Measurements from ENCODE around the gene NRXN3. TPM values are rescaled to one million over a fixed set of nuclear protein-coding genes. Genes with fewer than 3 reads are reported as not detected.

NRXN3 gene
- polyA plus RNA-seq, 1 donor from 2014 or later: not detected

GRCh38 chr14:79325557-79325956 lies 1155.4 kb downstream of the NRXN3 start:
- Mint-ChIP-seq H3K4me1 (no peaks in the 10 kb centered on the region), H3K27me3 (no peaks in the 10 kb centered on the region), H3K9me3 (peaks cover 0 to 5% (median 2%) of the 10 kb centered on the region in 3 donors), H3K36me3 (no peaks in the 10 kb centered on the region), H3K4me3 (no peak overlapping the region), H3K27ac (no peak overlapping the region)

GRCh38 chr14:79328863-79329262 lies 1158.7 kb downstream of the NRXN3 start:
- Mint-ChIP-seq H3K9me3 (peaks cover 0 to 5% (median 5%) of the 10 kb centered on the region in 3 donors), H3K27ac (no peak overlapping the region), H3K27me3 (no peaks in the 10 kb centered on the region), H3K4me1 (no peaks in the 10 kb centered on the region), H3K4me3 (no peak overlapping the region), H3K36me3 (no peaks in the 10 kb centered on the region)

- no peaks in the 10 kb centered on the region for H3K27me3 Mint-ChIP-seq
- H3K9me3 Mint-ChIP-seq: peaks cover 0 to 5% (median 5%) of the 10 kb centered on the region in 3 donors
- H3K27ac Mint-ChIP-seq: no peak overlapping the region
- H3K36me3 Mint-ChIP-seq: no peaks in the 10 kb centered on the region
- H3K4me1 Mint-ChIP-seq: no peaks in the 10 kb centered on the region
- no peak overlapping the region for H3K4me3 Mint-ChIP-seq
Observed at GRCh38 chr14:79331830-79332229, 1161.7 kb downstream of the NRXN3 start.

GRCh38 chr14:79332504-79333197 lies 1162.5 kb downstream of the NRXN3 start:
- H3K27ac Mint-ChIP-seq: no peak overlapping the region
- H3K4me1 Mint-ChIP-seq: no peaks in the 10 kb centered on the region
- no peak overlapping the region for H3K4me3 Mint-ChIP-seq
- H3K9me3 Mint-ChIP-seq: peaks cover under 1 to 5% (median 5%) of the 10 kb centered on the region in 3 donors
- no peaks in the 10 kb centered on the region for H3K27me3 Mint-ChIP-seq
- H3K36me3 Mint-ChIP-seq: no peaks in the 10 kb centered on the region

GRCh38 chr14:79333198-79333546 lies 1163.0 kb downstream of the NRXN3 start:
- Mint-ChIP-seq H3K9me3 (peaks cover 3 to 5% (median 5%) of the 10 kb centered on the region in 3 donors), H3K27ac (no peak overlapping the region), H3K36me3 (no peaks in the 10 kb centered on the region), H3K4me1 (no peaks in the 10 kb centered on the region), H3K27me3 (no peaks in the 10 kb centered on the region), H3K4me3 (no peak overlapping the region)

GRCh38 chr14:79334272-79334671 lies 1164.1 kb downstream of the NRXN3 start:
- H3K36me3 Mint-ChIP-seq: no peaks in the 10 kb centered on the region
- H3K4me3 Mint-ChIP-seq: no peak overlapping the region
- H3K27me3 Mint-ChIP-seq: no peaks in the 10 kb centered on the region
- no peak overlapping the region for H3K27ac Mint-ChIP-seq
- peaks cover 3 to 5% (median 5%) of the 10 kb centered on the region in 3 donors for H3K9me3 Mint-ChIP-seq
- H3K4me1 Mint-ChIP-seq: no peaks in the 10 kb centered on the region

GRCh38 chr14:79337761-79338160 lies 1167.6 kb downstream of the NRXN3 start:
- no peaks in the 10 kb centered on the region for H3K27me3 Mint-ChIP-seq

GRCh38 chr14:79342942-79343341 lies 1172.8 kb downstream of the NRXN3 start:
- H3K36me3 Mint-ChIP-seq: no peaks in the 10 kb centered on the region
- peaks cover under 1 to 5% (median 1%) of the 10 kb centered on the region in 3 donors for H3K9me3 Mint-ChIP-seq
- H3K4me3 Mint-ChIP-seq: no peak overlapping the region
- H3K27me3 Mint-ChIP-seq: no peaks in the 10 kb centered on the region
- H3K4me1 Mint-ChIP-seq: no peaks in the 10 kb centered on the region
- H3K27ac Mint-ChIP-seq: no peak overlapping the region

More at GRCh38 chr14:79337761-79338160, 1167.6 kb downstream of the NRXN3 start:
- Mint-ChIP-seq H3K4me3 (peak overlapping the region in 1 of 4 donors; percentile 19), H3K9me3 (peaks cover 0 to 3% (median 0%) of the 10 kb centered on the region in 3 donors), H3K27ac (no peak overlapping the region), H3K36me3 (no peaks in the 10 kb centered on the region), H3K4me1 (no peaks in the 10 kb centered on the region)

GRCh38 chr14:79351011-79351410 lies 1180.8 kb downstream of the NRXN3 start:
- H3K27ac Mint-ChIP-seq: no peak overlapping the region
- peaks cover 3 to 5% (median 4%) of the 10 kb centered on the region in 3 donors for H3K9me3 Mint-ChIP-seq
- no peaks in the 10 kb centered on the region for H3K4me1 Mint-ChIP-seq
- H3K36me3 Mint-ChIP-seq: no peaks in the 10 kb centered on the region
- H3K27me3 Mint-ChIP-seq: no peaks in the 10 kb centered on the region
- no peak overlapping the region for H3K4me3 Mint-ChIP-seq

GRCh38 chr14:79352076-79352630 lies 1182.0 kb downstream of the NRXN3 start:
- Mint-ChIP-seq H3K27ac (no peak overlapping the region), H3K4me3 (no peak overlapping the region), H3K9me3 (peaks cover 0 to 7% (median 6%) of the 10 kb centered on the region in 3 donors), H3K36me3 (no peaks in the 10 kb centered on the region), H3K27me3 (no peaks in the 10 kb centered on the region), H3K4me1 (no peaks in the 10 kb centered on the region)

- Mint-ChIP-seq H3K4me1 (no peaks in the 10 kb centered on the region), H3K9me3 (peaks cover 0 to 6% (median 4%) of the 10 kb centered on the region in 3 donors), H3K27me3 (no peaks in the 10 kb centered on the region), H3K27ac (no peak overlapping the region), H3K4me3 (no peak overlapping the region), H3K36me3 (no peaks in the 10 kb centered on the region)
Observed at GRCh38 chr14:79354336-79354735, 1184.2 kb downstream of the NRXN3 start.

GRCh38 chr14:79356040-79356439 lies 1185.9 kb downstream of the NRXN3 start:
- no peaks in the 10 kb centered on the region for H3K27me3 Mint-ChIP-seq

GRCh38 chr14:79357307-79357706 lies 1187.1 kb downstream of the NRXN3 start:
- Mint-ChIP-seq H3K4me1 (no peaks in the 10 kb centered on the region), H3K36me3 (no peaks in the 10 kb centered on the region), H3K4me3 (no peak overlapping the region), H3K9me3 (peaks cover 0 to 4% (median 3%) of the 10 kb centered on the region in 3 donors), H3K27ac (no peak overlapping the region), H3K27me3 (no peaks in the 10 kb centered on the region)

More at GRCh38 chr14:79356040-79356439, 1185.9 kb downstream of the NRXN3 start:
- H3K27ac Mint-ChIP-seq: no peak overlapping the region
- H3K9me3 Mint-ChIP-seq: peaks cover 0 to 4% (median 3%) of the 10 kb centered on the region in 3 donors
- no peaks in the 10 kb centered on the region for H3K36me3 Mint-ChIP-seq
- no peak overlapping the region for H3K4me3 Mint-ChIP-seq
- no peaks in the 10 kb centered on the region for H3K4me1 Mint-ChIP-seq

GRCh38 chr14:79363291-79363690 lies 1193.1 kb downstream of the NRXN3 start:
- Mint-ChIP-seq H3K4me3 (no peak overlapping the region), H3K9me3 (peaks cover 2 to 8% (median 3%) of the 10 kb centered on the region in 3 donors), H3K36me3 (no peaks in the 10 kb centered on the region), H3K27ac (no peak overlapping the region), H3K27me3 (no peaks in the 10 kb centered on the region), H3K4me1 (peaks cover 0 to 3% (median 0%) of the 10 kb centered on the region in 3 donors)

- no peak overlapping the region for H3K27ac Mint-ChIP-seq
- no peaks in the 10 kb centered on the region for H3K27me3 Mint-ChIP-seq
- peaks cover 1 to 9% (median 3%) of the 10 kb centered on the region in 3 donors for H3K9me3 Mint-ChIP-seq
- H3K4me1 Mint-ChIP-seq: peaks cover 0 to 3% (median 0%) of the 10 kb centered on the region in 3 donors
- H3K4me3 Mint-ChIP-seq: no peak overlapping the region
- H3K36me3 Mint-ChIP-seq: no peaks in the 10 kb centered on the region
Observed at GRCh38 chr14:79369359-79370332, 1199.5 kb downstream of the NRXN3 start.
